Esophagus squamous epithelium (tissue), 5 donors: ENCODE data around the gene ZDHHC17. TPM values are rescaled to one million over a fixed set of nuclear protein-coding genes. Genes with fewer than 3 reads are reported as not detected.

Experiments
- DNase-seq: peaks from one replicate; lab custom pipeline; 2025; lab: John Stamatoyannopoulos, UW
- H3K27ac ChIP-seq, 4 donors: fragments of 200-600 bp; sonication (generic); one replicate each; pipeline ENCODE4 v1.5.1; 2016 to 2019; ENCODE audit warnings: mild to moderate bottlenecking in 1 of 4
- H3K27me3 ChIP-seq, 4 donors: fragments of 200-600 bp; sonication (generic); 1 replicate in 3 of 4; 2 replicates in 1 of 4; pipeline versions ENCODE4 v1.5.1 to v1.6.0; 2017 to 2021; ENCODE audit warnings: antibody characterized with exemption in 1 of 4
- H3K36me3 ChIP-seq, 3 donors: fragments of 200-600 bp; sonication (generic); one replicate each; pipeline ENCODE4 v1.5.1; 2016 to 2019
- H3K4me1 ChIP-seq, 3 donors: fragments of 200-600 bp; sonication (generic); one replicate each; pipeline ENCODE4 v1.5.1; 2017 to 2019
- H3K4me3 ChIP-seq, 4 donors: fragments of 200-600 bp; sonication (generic); 1 replicate in 3 of 4; 2 replicates in 1 of 4; pipeline ENCODE4 v1.5.1; 2016 to 2019; ENCODE audit warnings: mild to moderate bottlenecking in 2 of 4, moderate library complexity in 1 of 4
- H3K9me3 ChIP-seq, 3 donors: fragments of 200-600 bp; sonication (generic); one replicate each; pipeline ENCODE4 v1.5.1; 2016 to 2019
- POLR2A ChIP-seq, 4 donors: fragments of 450-650 bp; IDR thresholded peaks; one replicate each; pipeline ENCODE4 v1.6.1; 2017; ENCODE audit warnings: antibody characterized with exemption in 4 of 4, mild to moderate bottlenecking in 4 of 4, moderate library complexity in 3 of 4
- WGBS, 2 donors: methylation state at CpG; one replicate each; pipeline ENCODE4 v1.1.5; 2018; 5-methylcytosine and 5-hydroxymethylcytosine counted together
- intact Hi-C: fragments of 100-400 bp; cut with DNase I; formaldehyde crosslinking; loops from one replicate; pipeline ENCODE4 v1.15.0; 2022
- total RNA-seq, 4 donors: library from RNA; depleted of rRNA; stranded (reverse); fragments of >200 nt; gene quantifications; one replicate each; pipeline ENCODE4 v1.1.0, GENCODE V29; 2016
- TF ChIP-seq, protein P1 (sequence below), 6 experiments: fragments of 450-650 bp in 4 of 6; fragments of 200-600 bp in 2 of 6; sonication (generic) in 2 of 6; IDR thresholded peaks; one replicate each; pipeline ENCODE4 v1.5.1; 2016 to 2019; ENCODE audit warnings: antibody characterized with exemption in 6 of 6, mild to moderate bottlenecking in 4 of 6, moderate library complexity in 4 of 6
- donor health status: DM: yes; HTN: yes; CAD: no.

Gene ZDHHC17
- total RNA-seq, 4 donors from 2014 or later, result 6.7 to 26.7 (median 11.7) TPM

DNA sequence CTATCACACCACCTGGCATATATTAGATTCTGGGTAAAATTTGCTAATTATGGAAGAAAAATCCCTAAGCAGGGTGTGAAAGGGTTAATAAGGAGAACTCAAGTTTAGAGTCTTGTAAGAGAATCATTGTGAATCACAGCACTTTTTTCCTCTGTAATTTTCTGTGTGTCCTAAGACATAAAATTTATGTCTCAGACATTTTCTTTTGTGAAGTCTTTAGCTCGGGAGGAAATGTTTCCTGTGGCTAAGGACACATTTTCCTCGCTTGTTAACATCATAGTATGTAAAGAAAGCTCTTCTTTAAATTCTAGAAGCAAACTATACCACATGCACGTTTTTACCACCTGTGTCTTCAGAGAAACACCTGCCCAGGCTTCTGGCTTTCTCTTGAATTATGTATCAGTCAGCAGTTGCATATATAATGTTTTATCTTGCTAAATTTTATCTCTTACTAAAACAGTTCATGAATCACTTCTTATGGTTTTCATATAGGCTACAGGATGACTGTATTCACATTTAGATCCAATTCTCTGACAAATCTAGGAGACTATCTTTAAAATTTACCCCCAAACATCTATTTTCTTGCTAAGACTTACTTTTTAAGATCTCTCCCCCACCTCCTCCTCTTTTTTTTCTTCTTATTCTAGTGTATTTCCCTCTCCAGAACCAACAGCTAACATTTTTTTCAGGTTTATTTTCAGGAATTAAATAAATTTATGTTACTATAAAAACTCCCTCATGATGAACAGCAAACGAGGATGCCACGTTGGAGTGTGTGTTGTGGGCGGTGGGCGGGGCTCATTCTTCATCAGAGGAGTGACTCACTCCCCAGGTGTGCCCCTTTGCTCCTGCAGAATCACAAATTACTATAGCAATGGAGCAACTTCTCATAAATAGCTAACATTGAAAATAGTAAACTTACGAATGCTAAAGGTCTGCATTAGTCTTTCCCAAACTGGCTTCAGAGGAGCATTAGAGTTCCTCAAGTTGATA lies 126.5 kb downstream of the ZDHHC17 start:
- Histone ChIP-seq H3K4me1 (no peaks in the 10 kb centered on the region), H3K4me3 (no peak overlapping the region), H3K9me3 (peaks cover 0 to 5% (median 0%) of the 10 kb centered on the region in 3 donors), H3K36me3 (no peaks in the 10 kb centered on the region), H3K27me3 (no peaks in the 10 kb centered on the region), H3K27ac (no peak overlapping the region)
- TF ChIP-seq, protein P1, sequence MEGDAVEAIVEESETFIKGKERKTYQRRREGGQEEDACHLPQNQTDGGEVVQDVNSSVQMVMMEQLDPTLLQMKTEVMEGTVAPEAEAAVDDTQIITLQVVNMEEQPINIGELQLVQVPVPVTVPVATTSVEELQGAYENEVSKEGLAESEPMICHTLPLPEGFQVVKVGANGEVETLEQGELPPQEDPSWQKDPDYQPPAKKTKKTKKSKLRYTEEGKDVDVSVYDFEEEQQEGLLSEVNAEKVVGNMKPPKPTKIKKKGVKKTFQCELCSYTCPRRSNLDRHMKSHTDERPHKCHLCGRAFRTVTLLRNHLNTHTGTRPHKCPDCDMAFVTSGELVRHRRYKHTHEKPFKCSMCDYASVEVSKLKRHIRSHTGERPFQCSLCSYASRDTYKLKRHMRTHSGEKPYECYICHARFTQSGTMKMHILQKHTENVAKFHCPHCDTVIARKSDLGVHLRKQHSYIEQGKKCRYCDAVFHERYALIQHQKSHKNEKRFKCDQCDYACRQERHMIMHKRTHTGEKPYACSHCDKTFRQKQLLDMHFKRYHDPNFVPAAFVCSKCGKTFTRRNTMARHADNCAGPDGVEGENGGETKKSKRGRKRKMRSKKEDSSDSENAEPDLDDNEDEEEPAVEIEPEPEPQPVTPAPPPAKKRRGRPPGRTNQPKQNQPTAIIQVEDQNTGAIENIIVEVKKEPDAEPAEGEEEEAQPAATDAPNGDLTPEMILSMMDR (IDR thresholded peaks at IDR 0.05), result no peak
- TF ChIP-seq POLR2A (IDR thresholded peaks at IDR 0.05), result no peak
- no peak for DNase-seq
- WGBS, 2 donors, result 35 to 40% methylated on average over 8 of the region's 8 CpGs
- intact Hi-C loops, result no loop called here

DNA sequence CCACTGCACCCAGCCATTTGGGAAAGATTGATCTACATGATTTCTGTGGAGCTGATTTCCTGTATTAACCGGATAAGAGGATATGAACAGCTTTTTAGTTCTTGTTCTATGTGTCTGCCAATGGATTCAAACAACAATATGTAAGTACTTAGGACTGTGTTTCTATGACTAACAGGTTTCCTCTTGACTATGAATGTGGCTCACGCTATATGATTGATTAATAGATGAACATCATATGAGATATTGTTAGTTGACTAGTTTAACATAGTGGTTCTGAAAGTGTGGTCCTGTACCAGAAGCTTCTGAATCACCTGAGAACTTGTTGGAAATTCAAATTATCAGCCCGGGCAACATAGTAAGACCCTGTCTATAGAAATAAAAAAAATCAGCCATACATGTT lies 127.7 kb downstream of the ZDHHC17 start:
- no peaks in the 10 kb centered on the region for H3K27me3 ChIP-seq
- no peak overlapping the region for H3K27ac ChIP-seq
- DNase-seq, result no peak
- WGBS, 2 donors, result 77 to 83% methylated on average over 3 of the region's 3 CpGs
- H3K36me3 ChIP-seq, result no peaks in the 10 kb centered on the region
- TF ChIP-seq, protein P1 (IDR thresholded peaks at IDR 0.05), result no peak
- no peak for TF ChIP-seq POLR2A (IDR thresholded peaks at IDR 0.05)
- intact Hi-C loops, result no loop called here
- H3K9me3 ChIP-seq, result peaks cover 0 to 5% (median 0%) of the 10 kb centered on the region in 3 donors
- H3K4me1 ChIP-seq, result no peaks in the 10 kb centered on the region
- H3K4me3 ChIP-seq, result no peak overlapping the region

DNA sequence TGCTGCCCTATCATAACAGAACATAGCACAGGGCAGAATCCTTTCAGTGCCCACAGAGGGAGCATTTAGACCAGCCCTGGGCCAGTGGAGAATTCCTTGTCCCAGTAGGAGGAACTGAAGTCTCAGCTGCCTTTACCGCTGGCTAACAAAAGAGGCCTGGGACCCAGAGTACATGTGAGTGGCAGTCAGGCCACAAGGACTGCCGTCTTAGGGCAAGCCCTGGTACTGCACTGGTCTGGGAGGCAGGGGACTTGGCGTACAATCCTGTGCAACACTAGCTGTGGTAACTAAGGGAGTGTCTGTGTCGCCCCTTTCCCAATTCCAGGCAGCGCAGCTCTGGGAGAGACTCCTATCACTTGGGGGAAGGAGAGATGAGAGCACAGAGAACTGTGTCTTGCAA lies 131.9 kb downstream of the ZDHHC17 start:
- no peak for DNase-seq
- no peaks in the 10 kb centered on the region for H3K36me3 ChIP-seq
- H3K27me3 ChIP-seq, result no peaks in the 10 kb centered on the region
- WGBS, 2 donors, result 94 to 96% methylated on average over 5 of the region's 5 CpGs
- TF ChIP-seq, protein P1 (IDR thresholded peaks at IDR 0.05), result no peak
- TF ChIP-seq POLR2A (IDR thresholded peaks at IDR 0.05), result no peak
- no peak overlapping the region for H3K27ac ChIP-seq
- H3K9me3 ChIP-seq, result peaks cover 0 to 5% (median 0%) of the 10 kb centered on the region in 3 donors
- peaks cover 0 to 19% (median 9%) of the 10 kb centered on the region in 3 donors for H3K4me1 ChIP-seq
- H3K4me3 ChIP-seq, result no peak overlapping the region
- intact Hi-C loops, result no loop called here

DNA sequence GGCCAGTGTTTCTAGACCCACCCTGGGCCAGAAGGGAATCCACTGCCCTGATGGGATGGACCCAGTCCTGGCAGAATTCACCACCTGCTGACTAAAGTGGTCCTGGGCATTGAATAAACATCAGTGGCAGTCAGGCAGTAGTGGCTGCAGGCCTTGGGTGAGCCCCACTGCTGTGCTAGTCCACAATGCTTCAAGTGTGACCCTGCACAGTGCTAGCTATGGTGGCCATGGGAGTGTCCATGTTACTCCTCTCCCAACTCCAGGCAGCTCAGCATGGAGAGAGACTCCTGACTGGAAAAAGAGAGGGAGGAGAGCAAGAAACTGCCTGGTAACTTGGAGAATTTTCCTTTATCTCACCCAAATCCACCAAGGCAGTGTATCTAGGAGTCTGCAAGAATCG lies 132.4 kb downstream of the ZDHHC17 start:
- H3K4me1 ChIP-seq, result peaks cover 0 to 19% (median 9%) of the 10 kb centered on the region in 3 donors

More for the DNA sequence above, 132.4 kb downstream of the ZDHHC17 start:
- DNase-seq, result no peak
- no peak overlapping the region for H3K27ac ChIP-seq
- TF ChIP-seq, protein P1 (IDR thresholded peaks at IDR 0.05), result no peak
- TF ChIP-seq POLR2A (IDR thresholded peaks at IDR 0.05), result no peak
- intact Hi-C loops, result no loop called here
- 91 to 100% methylated on average over 1 of the region's 1 CpG for WGBS, 2 donors
- peaks cover 0 to 5% (median 0%) of the 10 kb centered on the region in 3 donors for H3K9me3 ChIP-seq
- no peaks in the 10 kb centered on the region for H3K27me3 ChIP-seq
- H3K4me3 ChIP-seq, result no peak overlapping the region
- H3K36me3 ChIP-seq, result no peaks in the 10 kb centered on the region
